Measurements from ENCODE around the gene C17orf107. TPM values are rescaled to one million over a fixed set of nuclear protein-coding genes. Genes with fewer than 3 reads are reported as not detected.

Gene C17orf107
- total RNA-seq, 2 experiments from 2014 or later: 3.0 to 3.6 TPM

DNA sequence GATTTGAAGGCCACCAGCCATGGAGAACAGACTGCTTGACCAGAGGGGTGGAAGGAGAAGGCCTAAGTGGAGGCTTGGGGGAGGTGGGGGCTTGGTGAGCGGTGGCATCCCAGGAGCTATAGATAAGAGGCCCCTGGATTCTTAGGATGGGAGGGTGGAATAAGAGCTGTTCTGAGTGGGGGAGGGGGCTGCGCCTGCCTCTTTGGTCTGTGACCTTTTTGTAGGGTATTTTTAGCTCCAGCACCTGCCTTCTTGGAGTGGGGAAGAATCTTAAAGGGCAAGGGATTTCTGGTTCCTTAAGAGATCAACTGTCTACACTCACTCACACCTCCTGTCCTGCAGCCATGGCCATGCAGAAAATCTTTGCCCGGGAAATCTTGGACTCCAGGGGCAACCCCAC is 52.1 kb downstream of the C17orf107 start:
- CTCF ChIA-PET: interaction anchor here (0.7 to 2.5 kb wide), 3 partner anchors 16 to 42 kb away, joined by 3 to 9 read pairs (median 4); partner anchors contain the start of gene SPAG7
- H3K27ac Mint-ChIP-seq: peak overlapping the region; percentile 97
- DNase-seq: no peak
- peaks cover 16% of the 10 kb centered on the region for H3K36me3 Mint-ChIP-seq (ENCODE audit: low read depth)
- no peaks in the 10 kb centered on the region for H3K27me3 Mint-ChIP-seq
- H3K4me3 Mint-ChIP-seq: peak overlapping the region; percentile 97
- TF ChIP-seq, protein P1, sequence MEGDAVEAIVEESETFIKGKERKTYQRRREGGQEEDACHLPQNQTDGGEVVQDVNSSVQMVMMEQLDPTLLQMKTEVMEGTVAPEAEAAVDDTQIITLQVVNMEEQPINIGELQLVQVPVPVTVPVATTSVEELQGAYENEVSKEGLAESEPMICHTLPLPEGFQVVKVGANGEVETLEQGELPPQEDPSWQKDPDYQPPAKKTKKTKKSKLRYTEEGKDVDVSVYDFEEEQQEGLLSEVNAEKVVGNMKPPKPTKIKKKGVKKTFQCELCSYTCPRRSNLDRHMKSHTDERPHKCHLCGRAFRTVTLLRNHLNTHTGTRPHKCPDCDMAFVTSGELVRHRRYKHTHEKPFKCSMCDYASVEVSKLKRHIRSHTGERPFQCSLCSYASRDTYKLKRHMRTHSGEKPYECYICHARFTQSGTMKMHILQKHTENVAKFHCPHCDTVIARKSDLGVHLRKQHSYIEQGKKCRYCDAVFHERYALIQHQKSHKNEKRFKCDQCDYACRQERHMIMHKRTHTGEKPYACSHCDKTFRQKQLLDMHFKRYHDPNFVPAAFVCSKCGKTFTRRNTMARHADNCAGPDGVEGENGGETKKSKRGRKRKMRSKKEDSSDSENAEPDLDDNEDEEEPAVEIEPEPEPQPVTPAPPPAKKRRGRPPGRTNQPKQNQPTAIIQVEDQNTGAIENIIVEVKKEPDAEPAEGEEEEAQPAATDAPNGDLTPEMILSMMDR (IDR thresholded peaks at IDR 0.05): no peak
- H3K4me1 Mint-ChIP-seq (ENCODE audit: low read depth): peaks cover 18% of the 10 kb centered on the region
- POLR2A ChIA-PET: interaction anchor here (1.5 to 20.8 kb wide), 5 partner anchors 9 to 43 kb away, joined by 3 to 627 read pairs (median 11); partner anchors contain the start of genes RNF167, SLC25A11 and SPAG7
- intact Hi-C loops (cut with micrococcal nuclease): no loop called here
- no peak for ATAC-seq
- no peaks in the 10 kb centered on the region for H3K9me3 Mint-ChIP-seq

Other genes starting within 250 kb of the C17orf107 start
- gene PELP1, start 195.4 kb upstream of the C17orf107 start, total RNA-seq: 100 to 1,000 TPM; 108 to 117 TPM
- 100 to 1,000 TPM; 163 to 176 TPM for gene ARRB2, start 188.9 kb upstream of the C17orf107 start, total RNA-seq
- gene MED11, start 168.1 kb upstream of the C17orf107 start, total RNA-seq: 10 to 100 TPM; 19.0 to 23.8 TPM
- gene ZMYND15, start 159.7 kb upstream of the C17orf107 start, total RNA-seq: not detected
- gene CXCL16, start 159.6 kb upstream of the C17orf107 start, total RNA-seq: 1 to 10 TPM; 2.0 to 2.5 TPM
- not detected for gene TM4SF5, start 127.7 kb upstream of the C17orf107 start, total RNA-seq
- not detected for gene VMO1, start 113.2 kb upstream of the C17orf107 start, total RNA-seq
- gene GLTPD2, start 110.6 kb upstream of the C17orf107 start, total RNA-seq: not detected
- gene PSMB6, start 103.4 kb upstream of the C17orf107 start, total RNA-seq: 100 to 1,000 TPM; 131 to 139 TPM
- 1 to 10 TPM; 6.2 to 6.8 TPM for gene PLD2, start 92.4 kb upstream of the C17orf107 start, total RNA-seq
- 10 to 100 TPM; 50.8 to 51.5 TPM for gene MINK1, start 66.2 kb upstream of the C17orf107 start, total RNA-seq
- under 1 TPM; 0.45 to 0.78 TPM for gene CHRNE, start 3.6 kb downstream of the C17orf107 start, total RNA-seq
- gene GP1BA, start 32.7 kb downstream of the C17orf107 start, total RNA-seq: not detected
- gene SLC25A11, start 40.5 kb downstream of the C17orf107 start, total RNA-seq: 10 to 100 TPM; 80.8 to 87.0 TPM
- gene RNF167, start 40.7 kb downstream of the C17orf107 start, total RNA-seq: 100 to 1,000 TPM; 144 to 152 TPM
- gene PFN1, start 49.0 kb downstream of the C17orf107 start, total RNA-seq: 1,000 to 10,000 TPM; 1,726 to 1,759 TPM
- 10 to 100 TPM; 31.3 to 34.0 TPM for gene ENO3, start 51.6 kb downstream of the C17orf107 start, total RNA-seq
- gene SPAG7, start 68.3 kb downstream of the C17orf107 start, total RNA-seq: 10 to 100 TPM; 62.7 to 62.9 TPM
- 10 to 100 TPM; 91.5 to 99.0 TPM for gene CAMTA2, start 88.1 kb downstream of the C17orf107 start, total RNA-seq
- under 1 TPM in 1 of 2 experiments, not detected in 1; 0.63 TPM for gene INCA1, start 98.0 kb downstream of the C17orf107 start, total RNA-seq
- 10 to 100 TPM; 35.7 to 37.4 TPM for gene KIF1C, start 98.4 kb downstream of the C17orf107 start, total RNA-seq
- gene SLC52A1, start 135.9 kb downstream of the C17orf107 start, total RNA-seq: under 1 TPM; 0.13 to 0.14 TPM
- gene ZFP3, start 178.9 kb downstream of the C17orf107 start, total RNA-seq: 1 to 10 TPM; 1.5 to 1.9 TPM
- gene ZNF232, start 212.3 kb downstream of the C17orf107 start, total RNA-seq: 10 to 100 TPM; 16.5 to 19.3 TPM
- under 1 TPM; 0.04 to 0.07 TPM for gene USP6, start 216.5 kb downstream of the C17orf107 start, total RNA-seq